ENCODE measurements around the gene ADAMTS2. TPM values are rescaled to one million over a fixed set of nuclear protein-coding genes. Genes with fewer than 3 reads are reported as not detected.

ADAMTS2 gene
- total RNA-seq, 1 donor from 2014 or later = 0.29 TPM

DNA sequence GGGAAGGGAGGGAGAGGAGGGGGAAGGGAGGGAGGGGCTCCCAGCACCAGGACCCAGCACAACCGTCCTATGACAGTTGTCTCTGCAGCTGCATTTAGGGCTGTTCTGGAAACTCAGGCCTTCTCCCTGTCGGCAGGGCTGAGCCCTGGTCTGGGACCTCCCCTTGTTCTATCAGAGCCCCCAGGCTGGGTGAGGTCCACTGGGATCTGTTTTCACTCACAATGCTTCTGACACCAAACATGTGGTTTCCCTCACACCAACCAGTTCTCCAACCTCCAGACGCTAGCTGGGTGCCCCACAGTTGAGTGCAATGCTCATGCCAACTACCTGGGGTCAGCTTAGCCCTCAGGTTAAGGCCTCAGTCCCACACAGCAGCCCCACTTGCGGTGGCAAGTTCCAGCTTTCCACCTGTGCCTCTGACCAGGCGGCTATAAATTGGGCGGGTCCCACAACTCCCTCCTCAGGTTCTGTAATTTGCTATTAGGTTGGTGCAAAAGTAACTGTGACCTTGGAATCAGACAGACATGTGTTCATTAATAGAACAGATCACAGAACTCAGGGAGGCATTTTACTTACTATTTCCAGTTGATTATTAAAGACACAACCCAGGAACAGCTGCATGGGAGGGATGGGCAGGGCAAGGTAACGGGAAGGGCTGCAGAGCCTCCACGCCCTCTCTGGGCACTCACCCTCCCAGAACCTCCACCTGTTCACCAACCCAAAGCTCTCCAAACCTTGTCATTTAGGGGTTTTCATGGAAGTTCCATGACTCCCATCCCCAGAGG lies 13.5 kb downstream of the ADAMTS2 start:
- DNase-seq (ENCODE audit: low read depth) = no peak
- TF ChIP-seq, protein P1, sequence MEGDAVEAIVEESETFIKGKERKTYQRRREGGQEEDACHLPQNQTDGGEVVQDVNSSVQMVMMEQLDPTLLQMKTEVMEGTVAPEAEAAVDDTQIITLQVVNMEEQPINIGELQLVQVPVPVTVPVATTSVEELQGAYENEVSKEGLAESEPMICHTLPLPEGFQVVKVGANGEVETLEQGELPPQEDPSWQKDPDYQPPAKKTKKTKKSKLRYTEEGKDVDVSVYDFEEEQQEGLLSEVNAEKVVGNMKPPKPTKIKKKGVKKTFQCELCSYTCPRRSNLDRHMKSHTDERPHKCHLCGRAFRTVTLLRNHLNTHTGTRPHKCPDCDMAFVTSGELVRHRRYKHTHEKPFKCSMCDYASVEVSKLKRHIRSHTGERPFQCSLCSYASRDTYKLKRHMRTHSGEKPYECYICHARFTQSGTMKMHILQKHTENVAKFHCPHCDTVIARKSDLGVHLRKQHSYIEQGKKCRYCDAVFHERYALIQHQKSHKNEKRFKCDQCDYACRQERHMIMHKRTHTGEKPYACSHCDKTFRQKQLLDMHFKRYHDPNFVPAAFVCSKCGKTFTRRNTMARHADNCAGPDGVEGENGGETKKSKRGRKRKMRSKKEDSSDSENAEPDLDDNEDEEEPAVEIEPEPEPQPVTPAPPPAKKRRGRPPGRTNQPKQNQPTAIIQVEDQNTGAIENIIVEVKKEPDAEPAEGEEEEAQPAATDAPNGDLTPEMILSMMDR (conservative IDR thresholded peaks at IDR 0.05; ENCODE audit: low read depth, low read length) = no peak
- no peak overlapping the region for H3K4me3 ChIP-seq (ENCODE audit: low read depth, low read length)

DNA sequence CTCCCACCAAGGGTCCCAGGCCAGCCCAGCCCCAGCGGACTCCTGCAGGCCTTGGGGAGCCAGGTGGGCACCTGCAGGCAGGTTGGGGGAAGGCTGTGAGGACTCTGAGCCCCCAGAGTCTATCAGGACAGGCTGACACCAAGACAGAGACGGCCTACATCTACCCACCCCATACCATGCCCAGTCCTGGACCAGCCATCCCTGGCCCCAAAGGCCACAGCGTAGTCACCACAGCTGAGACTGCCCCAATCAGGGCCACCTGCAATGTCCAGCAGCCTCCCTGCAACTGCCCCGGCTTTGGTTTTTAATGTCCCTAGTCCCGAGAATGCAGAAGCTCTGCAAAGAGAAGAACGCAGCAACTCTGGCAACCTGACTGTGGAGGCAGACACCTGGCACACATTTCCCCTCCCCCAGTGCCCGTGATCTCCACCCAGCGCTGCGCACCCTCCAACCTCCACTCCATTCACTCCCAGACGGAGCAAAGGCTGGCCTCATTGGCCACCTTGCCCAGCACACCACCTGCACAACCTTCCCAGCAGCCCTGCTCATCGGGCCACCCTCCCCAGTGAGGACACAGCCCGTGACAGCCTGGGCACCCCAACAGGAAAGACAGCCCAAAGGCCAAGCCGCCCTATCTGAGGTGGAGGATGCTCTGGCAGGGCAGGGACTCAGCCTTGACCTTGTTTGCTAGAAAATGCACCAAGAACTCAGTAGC lies 14.9 kb downstream of the ADAMTS2 start:
- H3K4me3 ChIP-seq (ENCODE audit: low read depth, low read length) = no peak overlapping the region
- DNase-seq (ENCODE audit: low read depth) = no peak
- TF ChIP-seq, protein P1 (conservative IDR thresholded peaks at IDR 0.05; ENCODE audit: low read depth, low read length) = no peak

DNA sequence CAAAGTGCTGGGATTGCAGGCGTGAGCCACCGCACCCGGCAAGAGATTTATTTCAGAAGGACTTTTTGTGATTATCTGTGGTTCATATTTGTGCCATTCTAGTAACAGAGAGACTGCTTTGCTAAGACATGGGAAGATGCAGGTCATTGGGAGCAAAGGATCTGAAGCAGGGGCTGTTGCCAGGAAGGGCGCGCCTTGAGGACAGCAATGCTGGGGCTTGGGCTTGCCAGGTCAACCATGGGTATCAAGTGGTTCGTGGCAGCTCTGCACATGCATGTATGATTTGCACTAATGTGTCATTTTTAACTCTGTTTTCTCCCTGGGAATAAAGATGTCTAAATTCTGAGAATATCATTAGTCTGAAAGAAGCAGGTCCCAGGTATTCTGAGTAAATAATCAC lies 17.0 kb downstream of the ADAMTS2 start:
- TF ChIP-seq, protein P1 (conservative IDR thresholded peaks at IDR 0.05; ENCODE audit: low read depth, low read length) = no peak
- no peak for DNase-seq (ENCODE audit: low read depth)
- no peak overlapping the region for H3K4me3 ChIP-seq (ENCODE audit: low read depth, low read length)

DNA sequence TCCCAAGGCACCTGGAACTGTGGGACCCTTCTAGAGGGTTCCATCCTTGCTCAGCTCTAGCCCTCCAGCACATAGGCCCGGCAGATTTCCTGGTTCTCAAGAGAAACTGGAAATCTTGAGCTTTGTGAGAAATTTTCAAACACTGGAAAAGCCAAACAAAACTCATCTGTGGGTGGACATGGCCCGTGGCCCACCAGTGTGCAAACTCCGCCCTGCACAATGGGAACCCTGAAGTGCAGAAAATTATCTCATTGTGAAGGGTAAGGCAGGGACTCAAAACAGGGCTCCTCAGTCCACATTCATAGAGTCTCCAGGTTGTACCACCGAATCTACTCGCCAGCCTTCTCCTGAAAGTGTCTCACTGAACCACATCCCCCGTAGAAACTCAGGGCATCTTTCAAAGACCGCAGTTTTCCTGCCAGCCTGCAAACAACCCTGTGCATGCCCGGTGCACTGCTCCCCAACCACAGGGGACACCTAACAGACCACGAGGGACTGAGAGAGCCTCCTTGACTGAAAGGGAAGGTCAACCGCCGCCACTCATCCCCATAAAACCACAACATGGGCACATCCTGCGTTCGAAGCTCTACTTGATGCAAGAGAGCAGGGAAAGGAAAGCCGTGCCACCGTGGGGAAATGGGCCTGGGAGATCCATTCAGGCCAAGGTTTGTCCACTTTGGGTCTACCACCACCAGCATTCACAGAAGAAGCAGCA lies 18.1 kb downstream of the ADAMTS2 start:
- H3K4me3 ChIP-seq (ENCODE audit: low read depth, low read length) = no peak overlapping the region
- no peak for DNase-seq (ENCODE audit: low read depth)
- TF ChIP-seq, protein P1 (conservative IDR thresholded peaks at IDR 0.05; ENCODE audit: low read depth, low read length) = no peak

DNA sequence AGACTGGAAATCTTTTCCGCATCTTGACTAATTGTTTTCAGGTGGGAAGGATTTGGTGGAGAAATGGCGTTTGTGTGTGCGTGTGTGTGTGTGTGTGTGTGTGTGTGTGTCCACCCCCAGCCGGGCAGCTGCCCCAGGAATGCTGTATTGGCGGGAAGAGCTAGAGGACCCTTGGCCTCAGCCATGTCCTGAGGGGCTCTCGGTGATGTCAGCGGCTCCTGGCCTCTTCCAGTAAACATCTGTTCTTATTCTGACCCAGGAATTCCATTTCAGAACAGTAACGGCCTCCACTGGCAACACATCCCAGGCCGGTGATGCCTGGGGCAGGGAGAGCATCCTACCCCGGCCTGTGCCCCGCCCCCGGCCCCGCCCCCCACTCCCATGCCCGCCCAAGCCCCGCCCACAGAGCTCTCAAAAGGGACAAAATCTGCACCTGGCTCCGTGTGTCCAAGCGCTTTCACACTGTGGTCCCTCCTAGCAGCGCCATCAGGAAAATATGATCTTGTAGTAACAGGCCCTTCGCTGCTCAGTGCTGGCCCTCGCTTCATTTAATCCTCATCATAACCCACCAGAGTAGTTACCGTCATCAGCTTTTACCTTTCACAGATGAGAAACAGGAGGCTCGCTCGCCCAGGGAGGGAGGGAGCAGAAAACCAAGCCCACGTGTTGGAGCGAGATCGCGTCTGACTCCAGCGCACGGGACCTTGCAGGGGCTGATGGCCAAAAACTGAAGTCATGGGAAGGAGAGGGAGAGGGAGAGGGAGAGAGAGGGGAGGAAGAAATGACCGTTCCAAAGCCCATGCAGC lies 18.9 kb downstream of the ADAMTS2 start:
- no peak overlapping the region for H3K4me3 ChIP-seq (ENCODE audit: low read depth, low read length)
- no peak for DNase-seq (ENCODE audit: low read depth)
- TF ChIP-seq, protein P1 (conservative IDR thresholded peaks at IDR 0.05; ENCODE audit: low read depth, low read length) = no peak

DNA sequence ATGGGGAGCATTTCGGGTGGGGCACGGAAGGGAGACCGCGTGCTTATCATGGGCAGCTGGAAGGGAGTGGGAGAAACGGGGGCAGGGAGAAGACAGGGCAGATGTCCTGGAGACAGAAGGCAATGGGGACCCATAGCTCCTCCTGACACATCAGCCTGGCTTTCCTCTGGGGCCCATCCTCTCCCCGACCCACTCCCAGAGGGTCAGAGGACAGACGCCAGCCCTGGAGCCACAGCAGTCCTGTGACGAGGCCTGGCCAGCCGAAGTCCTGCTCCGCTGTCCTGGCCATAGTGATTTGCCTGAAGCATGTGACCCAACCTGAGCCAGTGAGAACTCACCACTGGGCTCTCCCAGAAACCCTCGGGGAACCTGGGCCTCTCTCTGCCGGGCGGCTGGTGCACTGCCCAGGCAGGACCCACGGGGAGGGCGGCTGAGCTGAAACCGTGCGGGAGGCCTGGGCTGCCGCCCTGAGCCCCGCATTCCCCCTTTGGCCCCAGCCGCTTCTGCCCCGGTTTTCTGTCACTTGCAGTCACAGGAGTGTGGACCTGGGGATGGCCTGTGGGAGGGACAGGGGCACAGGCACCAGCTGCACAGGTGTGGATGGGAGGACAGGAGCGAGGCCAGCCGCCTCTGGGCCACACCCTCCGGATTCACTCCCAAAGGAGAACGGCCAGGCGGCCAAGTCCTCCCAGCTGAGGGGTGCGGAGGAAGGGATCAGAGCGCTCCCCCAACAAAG lies 19.8 kb downstream of the ADAMTS2 start:
- no peak overlapping the region for H3K4me3 ChIP-seq (ENCODE audit: low read depth, low read length)
- TF ChIP-seq, protein P1 (conservative IDR thresholded peaks at IDR 0.05; ENCODE audit: low read depth, low read length) = no peak
- DNase-seq (ENCODE audit: low read depth) = no peak

Measured in epithelial cell of proximal tubule (primary cell).